ENCODE measurements around the gene EFHD2.
"Not testable (repeated sequence)": the region's sequence is repeated elsewhere in the genome, so short reads cannot be mapped to it uniquely, and the experiment has no call there.

EFHD2 gene

DNA sequence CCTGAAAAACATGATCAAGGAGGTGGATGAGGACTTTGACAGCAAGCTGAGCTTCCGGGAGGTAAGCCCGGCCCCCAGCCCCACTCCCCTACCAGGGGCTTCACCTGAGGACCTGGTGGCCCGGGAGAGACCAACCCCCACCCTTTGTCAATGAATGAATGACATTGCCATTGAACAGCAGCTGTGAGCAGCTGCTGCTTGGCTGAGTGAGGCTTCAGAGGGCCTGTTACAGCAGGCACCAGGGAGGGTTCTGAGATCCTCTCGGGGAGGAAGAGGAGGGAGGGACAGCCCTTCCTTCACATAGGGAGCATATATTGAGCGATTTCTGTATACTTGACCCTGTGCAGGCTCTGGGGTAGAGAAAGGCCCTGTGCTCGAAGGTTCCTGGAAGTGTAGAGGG is 16.3 kb downstream of the EFHD2 start:
- no peak for TF ChIP-seq CTCF (IDR thresholded peaks at IDR 0.05; ENCODE audit: low read depth, low read length, missing control alignments)
- no peak for DNase-seq (ENCODE audit: low read depth)
- H3K4me3 ChIP-seq (ENCODE audit: low read depth, low read length) = no peak overlapping the region

DNA sequence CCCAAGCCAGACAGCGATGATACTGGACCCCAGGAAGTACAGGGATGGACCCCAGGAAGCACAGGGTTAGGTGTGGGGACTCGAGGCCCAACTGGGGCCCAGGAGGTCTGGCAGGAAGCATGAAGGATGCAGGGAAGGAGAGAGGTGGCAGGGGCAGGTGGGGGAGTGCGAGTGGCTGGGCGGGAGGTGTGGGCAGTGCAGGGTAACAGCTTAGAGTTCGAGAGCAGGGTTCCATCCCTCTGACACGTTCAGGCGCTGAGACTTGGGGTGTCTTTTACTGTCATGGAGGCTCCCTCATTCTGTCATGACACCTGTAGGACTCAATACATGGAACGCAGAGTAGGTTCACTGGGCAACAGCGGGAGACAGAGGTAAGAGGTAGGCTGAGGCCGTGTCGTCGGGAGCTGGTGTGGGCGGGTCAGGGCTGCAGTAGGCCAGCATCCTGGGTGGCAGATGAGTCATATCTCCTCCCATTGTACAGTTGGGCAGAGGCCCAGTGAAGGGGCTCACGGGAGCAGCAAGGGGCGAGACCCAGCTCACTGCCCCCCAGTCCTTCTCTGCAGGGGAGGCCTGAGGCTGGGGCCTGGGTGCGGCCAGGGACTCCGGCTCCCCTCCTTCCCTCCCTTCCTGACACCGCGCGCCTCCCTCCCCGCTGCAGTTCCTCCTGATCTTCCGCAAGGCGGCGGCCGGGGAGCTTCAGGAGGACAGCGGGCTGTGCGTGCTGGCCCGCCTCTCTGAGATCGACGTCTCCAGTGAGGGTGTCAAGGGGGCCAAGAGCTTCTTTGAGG is 17.0 kb downstream of the EFHD2 start:
- no peak overlapping the region for H3K4me3 ChIP-seq (ENCODE audit: low read depth, low read length)
- DNase-seq (ENCODE audit: low read depth) = no peak
- no peak for TF ChIP-seq CTCF (IDR thresholded peaks at IDR 0.05; ENCODE audit: low read depth, low read length, missing control alignments)

- TF ChIP-seq CTCF (IDR thresholded peaks at IDR 0.05; ENCODE audit: low read depth, low read length, missing control alignments) = no peak
- no peak for DNase-seq (ENCODE audit: low read depth)
- no peak overlapping the region for H3K4me3 ChIP-seq (ENCODE audit: low read depth, low read length)
Measured at GRCh38 chr1:15427280-15427666, 17.6 kb downstream of the EFHD2 start.

- H3K4me3 ChIP-seq (ENCODE audit: low read depth, low read length); DNase-seq (ENCODE audit: low read depth): not testable (repeated sequence)
Measured at GRCh38 chr1:15428252-15428651, 18.6 kb downstream of the EFHD2 start.

- no peak for TF ChIP-seq CTCF (IDR thresholded peaks at IDR 0.05; ENCODE audit: low read depth, low read length, missing control alignments)
- no peak overlapping the region for H3K4me3 ChIP-seq (ENCODE audit: low read depth, low read length)
- no peak for DNase-seq (ENCODE audit: low read depth)
Measured at GRCh38 chr1:15428815-15429435, 19.2 kb downstream of the EFHD2 start.

- TF ChIP-seq CTCF (IDR thresholded peaks at IDR 0.05; ENCODE audit: low read depth, low read length, missing control alignments) = no peak
- no peak for DNase-seq (ENCODE audit: low read depth)
- H3K4me3 ChIP-seq (ENCODE audit: low read depth, low read length) = no peak overlapping the region
Measured at GRCh38 chr1:15429701-15430149, 20.0 kb downstream of the EFHD2 start.

DNA sequence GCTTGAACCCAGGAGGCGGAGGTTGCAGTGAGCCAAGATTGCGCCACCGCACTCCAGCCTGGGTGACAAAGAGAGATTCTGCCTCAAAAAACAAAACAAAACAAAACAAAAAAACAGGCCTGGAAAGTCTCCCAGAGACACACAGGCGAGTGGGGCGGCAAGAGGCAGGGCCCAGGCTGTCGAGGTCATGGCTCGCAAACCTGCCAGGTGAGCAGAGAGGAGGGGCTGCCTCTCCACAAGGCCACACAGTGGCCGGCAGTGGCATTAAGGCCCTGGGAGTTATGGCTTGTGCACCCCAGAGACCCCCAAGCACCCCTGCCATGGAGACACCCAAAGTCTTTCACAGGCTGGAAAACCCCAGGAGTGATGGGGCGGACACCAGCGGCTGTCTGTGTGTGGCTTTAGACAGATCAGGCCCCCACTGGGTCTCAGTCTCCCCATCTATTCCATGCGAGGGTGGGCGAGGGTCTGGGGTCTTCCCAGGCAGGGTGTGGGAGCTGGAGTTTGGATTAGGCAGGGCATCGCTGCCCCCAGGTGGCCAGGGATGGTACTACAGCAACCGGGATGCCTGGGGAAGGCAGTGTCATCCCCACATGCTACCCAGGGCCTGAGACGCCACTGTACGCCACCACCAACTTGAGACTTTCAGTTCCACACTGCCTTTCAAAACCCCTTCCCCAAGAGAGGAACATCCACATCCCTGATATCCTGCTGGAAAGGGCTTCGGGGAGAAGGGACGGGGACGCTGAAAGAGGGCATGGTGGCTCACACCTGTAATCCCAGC is 21.3 kb downstream of the EFHD2 start:
- H3K4me3 ChIP-seq (ENCODE audit: low read depth, low read length) = no peak overlapping the region
- DNase-seq (ENCODE audit: low read depth) = no peak
- TF ChIP-seq CTCF (IDR thresholded peaks at IDR 0.05; ENCODE audit: low read depth, low read length, missing control alignments) = peak; percentile 99

Measured in GM12864 (cell line).